ENCODE data around the gene SUPT5H. TPM values are rescaled to one million over a fixed set of nuclear protein-coding genes. Genes with fewer than 3 reads are reported as not detected.

Gene SUPT5H
- total and polyA plus RNA-seq, 2 of the 8 experiments (the other 6 are each of a cell fraction or from before 2014, with no cell fraction given): 77.8 to 111 TPM

DNA sequence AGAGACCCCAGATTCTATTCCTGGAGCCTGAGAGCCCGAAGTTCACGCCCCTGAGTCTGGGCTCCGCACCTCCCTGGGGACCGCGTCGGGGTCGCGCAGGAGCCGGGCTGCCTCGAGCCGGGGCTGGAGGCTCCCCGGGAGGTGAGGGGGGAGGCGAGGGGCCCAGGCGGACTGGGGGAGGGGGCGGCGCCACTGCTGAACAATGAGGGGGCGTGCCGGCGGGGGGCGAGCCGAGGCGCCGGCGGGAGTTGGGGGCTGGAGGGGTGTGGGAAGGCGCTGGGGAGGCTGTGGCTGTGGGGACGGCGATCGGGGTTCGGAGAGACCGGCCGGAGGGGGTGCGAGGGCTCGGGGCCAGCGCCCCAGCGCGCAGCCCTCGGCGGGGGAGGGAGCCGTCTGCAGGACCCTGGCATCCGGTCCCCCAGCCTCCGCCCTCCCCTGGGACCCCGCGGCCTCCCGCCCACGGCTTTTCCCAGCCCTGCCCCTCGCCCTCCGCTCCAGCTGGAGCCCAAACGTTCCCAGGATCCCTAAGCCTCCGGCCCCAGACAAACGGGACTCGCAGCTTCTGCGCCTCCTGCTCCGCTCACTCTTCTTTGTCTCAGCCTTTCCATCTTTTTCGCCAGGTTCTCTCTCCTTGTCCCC is 32.0 kb upstream of the SUPT5H start (continued):
- TF ChIP-seq SAP30 (IDR thresholded peaks at IDR 0.05; ENCODE audit: insufficient read depth, insufficient replicate concordance, low read length): no peak
- TF ChIP-seq RXRA (IDR thresholded peaks at IDR 0.05; ENCODE audit: insufficient read depth, low read depth, low read length): no peak
- no peak for TF ChIP-seq HDAC6 (IDR thresholded peaks at IDR 0.05; ENCODE audit: low read depth, low read length)

Measured in H1 (cell line).